ENCODE results near the gene CHRNA4. TPM values are rescaled to one million over a fixed set of nuclear protein-coding genes. Genes with fewer than 3 reads are reported as not detected.

Gene CHRNA4
- total and polyA plus RNA-seq, 4 donors = not detected

DNA sequence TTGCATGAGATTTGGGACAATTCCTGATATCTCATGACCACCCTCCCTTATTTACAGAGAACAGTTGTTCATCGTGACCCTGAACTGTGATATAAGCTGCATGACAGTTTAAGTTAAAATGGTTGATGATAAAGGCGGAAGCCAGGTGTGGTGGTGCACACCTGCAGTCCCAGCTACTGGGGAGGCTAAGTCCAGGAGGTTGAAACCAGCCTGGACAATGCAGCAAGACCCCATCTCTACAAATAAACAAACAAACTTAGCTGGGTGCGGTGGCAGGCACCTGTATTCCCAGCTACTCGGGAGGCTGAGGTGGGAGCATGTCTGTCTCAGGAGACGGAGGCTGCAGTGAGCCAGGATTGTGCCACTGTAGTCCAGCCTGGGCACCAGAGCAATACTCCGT is 44.1 kb downstream of the CHRNA4 start:
- no peak for ATAC-seq (ENCODE audit: low FRiP score)
- no peaks in the 10 kb centered on the region for H3K27me3 ChIP-seq (ENCODE audit: control insufficient read depth in 1 of 2, insufficient read depth in 2 of 2, low read length in 1 of 2)
- no peaks in the 10 kb centered on the region for H3K36me3 ChIP-seq (ENCODE audit: control insufficient read depth in 1 of 2, insufficient read depth in 2 of 2, low read length in 1 of 2)
- no peak overlapping the region for H3K27ac ChIP-seq (ENCODE audit: low read depth in 1 of 2, low read length in 2 of 2)
- H3K9me3 ChIP-seq (ENCODE audit: control insufficient read depth, low read length) = no peaks in the 10 kb centered on the region
- intact Hi-C loops (cut with DNase I) = no loop called here
- H3K4me3 ChIP-seq (ENCODE audit: low read length in 2 of 2) = no peak overlapping the region
- no peaks in the 10 kb centered on the region for H3K4me1 ChIP-seq (ENCODE audit: control insufficient read depth in 1 of 2, insufficient read depth in 2 of 2, low read length in 2 of 2)
- DNase-seq = no peak
- WGBS, 2 donors = 77 to 90% methylated on average over 6 of the region's 6 CpGs

DNA sequence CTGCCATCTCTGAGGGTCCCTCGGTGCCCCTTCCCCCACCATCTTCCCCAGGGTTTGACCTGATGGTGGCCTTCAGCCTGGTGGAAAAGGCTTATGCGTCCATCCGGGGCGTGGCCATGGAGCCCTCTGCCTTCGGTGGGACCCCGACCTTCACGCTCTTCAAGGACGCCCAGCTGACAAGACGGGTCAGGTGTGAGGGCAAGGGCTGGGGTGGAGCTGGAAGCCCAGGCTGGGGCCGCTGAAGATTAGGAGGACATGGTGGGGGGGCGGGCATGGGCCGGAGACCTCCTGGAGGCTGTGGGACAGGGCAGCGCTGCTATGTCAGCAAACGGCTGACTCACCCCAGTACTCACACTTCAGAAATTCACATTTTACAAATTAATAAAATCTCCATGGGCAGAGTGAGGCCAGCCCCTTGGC is 44.6 kb downstream of the CHRNA4 start:
- no peaks in the 10 kb centered on the region for H3K4me1 ChIP-seq (ENCODE audit: control insufficient read depth in 1 of 2, insufficient read depth in 2 of 2, low read length in 2 of 2)
- H3K9me3 ChIP-seq (ENCODE audit: control insufficient read depth, low read length) = no peaks in the 10 kb centered on the region
- intact Hi-C loops (cut with DNase I) = no loop called here
- no peak overlapping the region for H3K27ac ChIP-seq (ENCODE audit: low read depth in 1 of 2, low read length in 2 of 2)
- peak; percentile 40 to 62 for DNase-seq
- no peak for ATAC-seq (ENCODE audit: low FRiP score)
- H3K27me3 ChIP-seq (ENCODE audit: control insufficient read depth in 1 of 2, insufficient read depth in 2 of 2, low read length in 1 of 2) = no peaks in the 10 kb centered on the region
- H3K36me3 ChIP-seq (ENCODE audit: control insufficient read depth in 1 of 2, insufficient read depth in 2 of 2, low read length in 1 of 2) = no peaks in the 10 kb centered on the region
- no peak overlapping the region for H3K4me3 ChIP-seq (ENCODE audit: low read length in 2 of 2)
- 80 to 81% methylated on average over 14 of the region's 14 CpGs for WGBS, 2 donors

DNA sequence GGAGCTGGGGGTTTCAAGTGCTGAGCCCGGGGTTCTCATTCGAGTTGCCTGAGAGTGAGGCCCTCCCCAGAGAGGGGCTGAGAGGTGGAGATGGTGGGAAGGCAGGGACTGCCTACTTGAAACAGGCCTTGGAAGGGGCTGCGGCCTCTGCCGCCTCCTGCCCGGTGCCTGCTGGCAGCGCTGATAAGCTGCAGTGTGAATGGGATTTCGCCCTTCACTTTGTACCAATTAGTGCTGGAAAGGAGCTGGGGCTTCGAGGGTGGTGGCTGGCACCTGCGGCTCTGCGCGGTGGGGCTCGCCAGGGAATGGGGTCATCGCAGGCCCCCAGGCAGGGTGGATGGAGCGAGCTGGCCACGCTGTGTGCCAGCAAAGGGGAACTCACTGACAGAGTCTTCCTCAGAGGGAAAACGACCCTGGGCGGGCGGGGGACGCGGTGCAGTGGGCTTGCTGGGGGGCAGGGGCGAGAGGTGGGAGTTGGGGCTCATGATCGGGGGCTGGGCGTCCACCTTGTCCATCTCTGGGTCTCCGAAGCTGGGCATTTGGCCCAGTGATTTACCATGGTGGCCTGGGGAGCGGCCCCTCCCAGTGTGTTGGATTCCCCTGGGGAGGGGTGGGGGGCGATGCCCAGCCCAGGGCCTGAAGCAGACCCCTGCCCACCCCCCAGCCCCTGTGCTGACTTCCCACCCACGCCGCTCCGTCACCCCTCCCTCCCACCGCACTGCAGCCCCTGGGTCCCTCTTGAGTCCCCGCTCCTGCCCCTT is 45.2 kb downstream of the CHRNA4 start:
- no peaks in the 10 kb centered on the region for H3K27me3 ChIP-seq (ENCODE audit: control insufficient read depth in 1 of 2, insufficient read depth in 2 of 2, low read length in 1 of 2)
- no peaks in the 10 kb centered on the region for H3K4me1 ChIP-seq (ENCODE audit: control insufficient read depth in 1 of 2, insufficient read depth in 2 of 2, low read length in 2 of 2)
- intact Hi-C loops (cut with DNase I) = no loop called here
- no peaks in the 10 kb centered on the region for H3K9me3 ChIP-seq (ENCODE audit: control insufficient read depth, low read length)
- ATAC-seq (ENCODE audit: low FRiP score) (no peak), DNase-seq (peak; percentile 33 to 57)
- WGBS, 2 donors = 78 to 83% methylated on average over 31 of the region's 31 CpGs
- H3K36me3 ChIP-seq (ENCODE audit: control insufficient read depth in 1 of 2, insufficient read depth in 2 of 2, low read length in 1 of 2) = no peaks in the 10 kb centered on the region
- H3K4me3 ChIP-seq (ENCODE audit: low read length in 2 of 2) = no peak overlapping the region
- H3K27ac ChIP-seq (ENCODE audit: low read depth in 1 of 2, low read length in 2 of 2) = no peak overlapping the region

GRCh38 chr20:63315240-63315689 is 45.9 kb downstream of the CHRNA4 start:
- H3K27me3 ChIP-seq (ENCODE audit: control insufficient read depth in 1 of 2, insufficient read depth in 2 of 2, low read length in 1 of 2) = no peaks in the 10 kb centered on the region
- intact Hi-C loops (cut with DNase I) = no loop called here
- no peaks in the 10 kb centered on the region for H3K9me3 ChIP-seq (ENCODE audit: control insufficient read depth, low read length)

DNA sequence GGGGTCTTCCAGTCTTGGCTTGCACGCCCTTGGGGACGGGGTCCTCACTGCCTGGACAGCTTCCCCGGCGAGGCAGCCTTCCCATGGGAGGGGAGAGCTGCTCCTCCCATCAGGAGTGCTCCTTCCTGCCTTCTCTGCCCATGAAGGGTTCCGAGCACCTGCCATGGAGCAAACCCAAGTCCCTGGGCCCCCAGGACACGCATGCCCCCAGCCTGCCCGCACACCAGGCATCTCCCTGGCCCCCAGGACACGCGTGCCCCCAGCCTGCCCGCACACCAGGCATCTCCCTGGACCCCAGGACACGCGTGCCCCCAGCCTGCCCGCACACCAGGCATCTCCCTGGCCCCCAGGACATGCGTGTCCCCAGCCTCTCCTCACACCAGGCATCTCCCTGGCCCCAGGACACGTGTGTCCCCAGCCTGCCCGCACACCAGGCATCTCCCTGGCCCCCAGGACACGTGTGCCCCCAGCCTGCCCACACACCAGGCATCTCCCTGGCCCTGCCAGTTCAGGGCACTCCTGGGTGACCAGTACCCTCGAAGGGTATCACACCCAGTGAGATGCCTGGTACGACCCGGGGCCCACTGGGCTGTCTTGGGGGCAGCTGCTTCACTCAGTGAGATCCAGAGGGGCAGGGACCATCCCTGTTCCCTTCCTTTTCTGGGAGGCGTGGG is 46.4 kb downstream of the CHRNA4 start:
- Histone ChIP-seq H3K4me3 (ENCODE audit: low read length in 2 of 2) (no peak overlapping the region), H3K27ac (ENCODE audit: low read depth in 1 of 2, low read length in 2 of 2) (no peak overlapping the region), H3K36me3 (ENCODE audit: control insufficient read depth in 1 of 2, insufficient read depth in 2 of 2, low read length in 1 of 2) (no peaks in the 10 kb centered on the region), H3K9me3 (ENCODE audit: control insufficient read depth, low read length) (no peaks in the 10 kb centered on the region), H3K27me3 (ENCODE audit: control insufficient read depth in 1 of 2, insufficient read depth in 2 of 2, low read length in 1 of 2) (no peaks in the 10 kb centered on the region), H3K4me1 (ENCODE audit: control insufficient read depth in 1 of 2, insufficient read depth in 2 of 2, low read length in 2 of 2) (no peaks in the 10 kb centered on the region)
- intact Hi-C loops (cut with DNase I) = no loop called here
- 84 to 86% methylated on average over 21 of the region's 21 CpGs for WGBS, 2 donors
- no peak for ATAC-seq (ENCODE audit: low FRiP score)
- DNase-seq = peak in 1 of 2 donors; percentile 36

More at GRCh38 chr20:63315240-63315689, 45.9 kb downstream of the CHRNA4 start:
- H3K27ac ChIP-seq (ENCODE audit: low read depth in 1 of 2, low read length in 2 of 2) = no peak overlapping the region
- ATAC-seq (ENCODE audit: low FRiP score) = no peak
- no peaks in the 10 kb centered on the region for H3K4me1 ChIP-seq (ENCODE audit: control insufficient read depth in 1 of 2, insufficient read depth in 2 of 2, low read length in 2 of 2)
- 65 to 68% methylated on average over 15 of the region's 15 CpGs for WGBS, 2 donors
- peak in 1 of 2 donors; percentile 65 for DNase-seq
- no peak overlapping the region for H3K4me3 ChIP-seq (ENCODE audit: low read length in 2 of 2)
- no peaks in the 10 kb centered on the region for H3K36me3 ChIP-seq (ENCODE audit: control insufficient read depth in 1 of 2, insufficient read depth in 2 of 2, low read length in 1 of 2)

DNA sequence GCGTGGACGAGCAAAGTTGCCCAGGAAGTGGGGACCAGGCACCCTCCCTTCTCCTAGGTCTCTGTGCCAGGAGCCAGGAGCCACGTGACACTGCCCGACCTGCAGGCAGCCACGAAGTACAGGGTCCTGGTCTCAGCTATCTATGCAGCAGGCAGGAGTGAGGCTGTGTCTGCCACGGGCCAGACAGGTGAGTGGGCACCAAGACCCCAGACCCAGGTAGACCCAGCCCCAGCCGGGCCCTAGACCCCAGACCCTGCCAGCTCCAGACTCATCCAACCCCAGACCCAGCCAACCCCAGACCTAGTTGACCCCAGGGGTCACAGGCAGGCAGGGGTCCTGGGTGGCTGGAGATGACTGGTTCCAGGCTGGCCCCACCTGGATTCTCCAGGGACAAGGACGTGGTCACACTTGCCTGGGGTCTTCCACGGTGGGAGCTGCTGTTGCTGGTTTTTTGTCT is 47.1 kb downstream of the CHRNA4 start:
- ATAC-seq (ENCODE audit: low FRiP score) (no peak), DNase-seq (peak in 1 of 2 donors; percentile 38)
- no peaks in the 10 kb centered on the region for H3K36me3 ChIP-seq (ENCODE audit: control insufficient read depth in 1 of 2, insufficient read depth in 2 of 2, low read length in 1 of 2)
- H3K4me1 ChIP-seq (ENCODE audit: control insufficient read depth in 1 of 2, insufficient read depth in 2 of 2, low read length in 2 of 2) = no peaks in the 10 kb centered on the region
- H3K27ac ChIP-seq (ENCODE audit: low read depth in 1 of 2, low read length in 2 of 2) = no peak overlapping the region
- no peaks in the 10 kb centered on the region for H3K27me3 ChIP-seq (ENCODE audit: control insufficient read depth in 1 of 2, insufficient read depth in 2 of 2, low read length in 1 of 2)
- intact Hi-C loops (cut with DNase I) = no loop called here
- H3K4me3 ChIP-seq (ENCODE audit: low read length in 2 of 2) = no peak overlapping the region
- WGBS, 2 donors = 59 to 63% methylated on average over 9 of the region's 9 CpGs
- H3K9me3 ChIP-seq (ENCODE audit: control insufficient read depth, low read length) = no peaks in the 10 kb centered on the region

GRCh38 chr20:63313349-63314014 is 47.7 kb downstream of the CHRNA4 start:
- 77 to 78% methylated on average over 17 to 25 of the region's 25 CpGs for WGBS, 2 donors
- DNase-seq (peak in 1 of 2 donors; percentile 38), ATAC-seq (ENCODE audit: low FRiP score) (no peak)
- intact Hi-C loops (cut with DNase I) = no loop called here
- Histone ChIP-seq H3K27ac (ENCODE audit: low read depth in 1 of 2, low read length in 2 of 2) (no peak overlapping the region), H3K36me3 (ENCODE audit: control insufficient read depth in 1 of 2, insufficient read depth in 2 of 2, low read length in 1 of 2) (no peaks in the 10 kb centered on the region), H3K9me3 (ENCODE audit: control insufficient read depth, low read length) (no peaks in the 10 kb centered on the region), H3K4me3 (ENCODE audit: low read length in 2 of 2) (no peak overlapping the region), H3K4me1 (ENCODE audit: control insufficient read depth in 1 of 2, insufficient read depth in 2 of 2, low read length in 2 of 2) (no peaks in the 10 kb centered on the region), H3K27me3 (ENCODE audit: control insufficient read depth in 1 of 2, insufficient read depth in 2 of 2, low read length in 1 of 2) (no peaks in the 10 kb centered on the region)

- no peaks in the 10 kb centered on the region for H3K4me1 ChIP-seq (ENCODE audit: control insufficient read depth in 1 of 2, insufficient read depth in 2 of 2, low read length in 2 of 2)
- H3K9me3 ChIP-seq (ENCODE audit: control insufficient read depth, low read length) = no peaks in the 10 kb centered on the region
- no peak overlapping the region for H3K27ac ChIP-seq (ENCODE audit: low read depth in 1 of 2, low read length in 2 of 2)
- H3K36me3 ChIP-seq (ENCODE audit: control insufficient read depth in 1 of 2, insufficient read depth in 2 of 2, low read length in 1 of 2) = no peaks in the 10 kb centered on the region
- H3K27me3 ChIP-seq (ENCODE audit: control insufficient read depth in 1 of 2, insufficient read depth in 2 of 2, low read length in 1 of 2) = no peaks in the 10 kb centered on the region
- ATAC-seq (ENCODE audit: low FRiP score) (no peak), DNase-seq (peak in 1 of 2 donors; percentile 44)
- intact Hi-C loops (cut with DNase I) = no loop called here
- WGBS, 2 donors = 56 to 64% methylated on average over 21 to 22 of the region's 22 CpGs
- H3K4me3 ChIP-seq (ENCODE audit: low read length in 2 of 2) = no peak overlapping the region
Measured at GRCh38 chr20:63312690-63313348, 48.3 kb downstream of the CHRNA4 start.
